Measurements from ENCODE around the gene DNAJC15.

DNA sequence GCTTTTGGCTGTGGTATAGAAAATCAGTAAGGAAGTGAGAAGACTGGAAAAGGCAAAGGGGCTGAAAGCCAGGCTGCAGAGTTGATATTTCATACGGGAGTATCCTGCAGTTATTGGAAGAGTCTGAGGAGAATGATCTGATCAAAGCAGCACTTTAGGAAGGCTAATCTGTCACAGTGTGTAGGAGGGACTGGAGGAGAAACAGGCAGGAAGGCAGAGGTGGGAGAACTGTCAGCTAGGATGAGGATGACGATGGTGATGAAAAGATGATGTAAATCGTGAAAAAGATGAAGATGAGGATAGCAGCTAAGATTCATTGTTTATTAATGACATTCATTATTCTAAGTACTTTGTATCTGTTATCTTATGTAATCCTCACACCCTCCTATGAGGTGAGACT lies 123.0 kb downstream of the DNAJC15 start:
- TF ChIP-seq, protein P1, sequence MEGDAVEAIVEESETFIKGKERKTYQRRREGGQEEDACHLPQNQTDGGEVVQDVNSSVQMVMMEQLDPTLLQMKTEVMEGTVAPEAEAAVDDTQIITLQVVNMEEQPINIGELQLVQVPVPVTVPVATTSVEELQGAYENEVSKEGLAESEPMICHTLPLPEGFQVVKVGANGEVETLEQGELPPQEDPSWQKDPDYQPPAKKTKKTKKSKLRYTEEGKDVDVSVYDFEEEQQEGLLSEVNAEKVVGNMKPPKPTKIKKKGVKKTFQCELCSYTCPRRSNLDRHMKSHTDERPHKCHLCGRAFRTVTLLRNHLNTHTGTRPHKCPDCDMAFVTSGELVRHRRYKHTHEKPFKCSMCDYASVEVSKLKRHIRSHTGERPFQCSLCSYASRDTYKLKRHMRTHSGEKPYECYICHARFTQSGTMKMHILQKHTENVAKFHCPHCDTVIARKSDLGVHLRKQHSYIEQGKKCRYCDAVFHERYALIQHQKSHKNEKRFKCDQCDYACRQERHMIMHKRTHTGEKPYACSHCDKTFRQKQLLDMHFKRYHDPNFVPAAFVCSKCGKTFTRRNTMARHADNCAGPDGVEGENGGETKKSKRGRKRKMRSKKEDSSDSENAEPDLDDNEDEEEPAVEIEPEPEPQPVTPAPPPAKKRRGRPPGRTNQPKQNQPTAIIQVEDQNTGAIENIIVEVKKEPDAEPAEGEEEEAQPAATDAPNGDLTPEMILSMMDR (conservative IDR thresholded peaks at IDR 0.05; ENCODE audit: low read depth, low read length): no peak
- TF ChIP-seq EZH2phosphoT487 (IDR thresholded peaks at IDR 0.05; ENCODE audit: borderline replicate concordance, low read length): no peak
